ENCODE data around the gene QARS1. TPM values are rescaled to one million over a fixed set of nuclear protein-coding genes. Genes with fewer than 3 reads are reported as not detected.

Gene QARS1
- total RNA-seq, 1 experiment from 2014 or later, result 208 TPM

- DNase-seq (ENCODE audit: low read depth), result peak; percentile 86
These were observed 16.0 kb upstream of the QARS1 start, which contains the start of gene USP19 for GRCh38 chr3:49120438-49121131. USP19 (minus strand) TSS chr3:49120823; CDS start chr3:49119145, 1,678 bp downstream.

- no peak for DNase-seq (ENCODE audit: low read depth)
These were observed 15.5 kb upstream of the QARS1 start for GRCh38 chr3:49120096-49120437.

- peak; percentile 28 for DNase-seq (ENCODE audit: low read depth)
These were observed 14.9 kb upstream of the QARS1 start for GRCh38 chr3:49119439-49119838.

GRCh38 chr3:49119036-49119435 is 14.5 kb upstream of the QARS1 start:
- no peak for DNase-seq (ENCODE audit: low read depth)

GRCh38 chr3:49112262-49112661 is 7.7 kb upstream of the QARS1 start:
- DNase-seq (ENCODE audit: low read depth), result no peak

- no peak for DNase-seq (ENCODE audit: low read depth)
These were observed 6.8 kb upstream of the QARS1 start for GRCh38 chr3:49111347-49111746.

- DNase-seq (ENCODE audit: low read depth), result no peak
These were observed 6.2 kb upstream of the QARS1 start for GRCh38 chr3:49110780-49111179.

- DNase-seq (ENCODE audit: low read depth), result no peak
These were observed 3.8 kb upstream of the QARS1 start for GRCh38 chr3:49108346-49108745.

GRCh38 chr3:49104052-49104426 is 518 bp downstream of the QARS1 start:
- no peak for DNase-seq (ENCODE audit: low read depth)

GRCh38 chr3:49100046-49100615 is 4.4 kb downstream of the QARS1 start:
- no peak for DNase-seq (ENCODE audit: low read depth)

- DNase-seq (ENCODE audit: low read depth), result no peak
These were observed 5.5 kb downstream of the QARS1 start for GRCh38 chr3:49098910-49099630.

GRCh38 chr3:49098429-49098828 is 6.1 kb downstream of the QARS1 start:
- no peak for DNase-seq (ENCODE audit: low read depth)

- peak; percentile 99 for DNase-seq (ENCODE audit: low read depth)
These were observed 10.4 kb downstream of the QARS1 start, which contains the start of gene QRICH1 for GRCh38 chr3:49093853-49094767. QRICH1 (minus strand) TSS chr3:49094071; CDS start chr3:49077017, 17,054 bp downstream.

GRCh38 chr3:49092938-49093852 is 11.4 kb downstream of the QARS1 start:
- peak; percentile 77 for DNase-seq (ENCODE audit: low read depth)

GRCh38 chr3:49081429-49081828 is 23.1 kb downstream of the QARS1 start:
- DNase-seq (ENCODE audit: low read depth), result no peak

- no peak for DNase-seq (ENCODE audit: low read depth)
These were observed 25.3 kb downstream of the QARS1 start for GRCh38 chr3:49079270-49079669.

- no peak for DNase-seq (ENCODE audit: low read depth)
These were observed 27.9 kb downstream of the QARS1 start for GRCh38 chr3:49076646-49077045.

- DNase-seq (ENCODE audit: low read depth), result no peak
These were observed 28.4 kb downstream of the QARS1 start for GRCh38 chr3:49076116-49076515.

- DNase-seq (ENCODE audit: low read depth), result no peak
These were observed 46.5 kb downstream of the QARS1 start for GRCh38 chr3:49058011-49058410.

- DNase-seq (ENCODE audit: low read depth), result no peak
These were observed 47.3 kb downstream of the QARS1 start for GRCh38 chr3:49057268-49057667.
